Measurements from ENCODE around the gene AHR.

AHR gene

DNA sequence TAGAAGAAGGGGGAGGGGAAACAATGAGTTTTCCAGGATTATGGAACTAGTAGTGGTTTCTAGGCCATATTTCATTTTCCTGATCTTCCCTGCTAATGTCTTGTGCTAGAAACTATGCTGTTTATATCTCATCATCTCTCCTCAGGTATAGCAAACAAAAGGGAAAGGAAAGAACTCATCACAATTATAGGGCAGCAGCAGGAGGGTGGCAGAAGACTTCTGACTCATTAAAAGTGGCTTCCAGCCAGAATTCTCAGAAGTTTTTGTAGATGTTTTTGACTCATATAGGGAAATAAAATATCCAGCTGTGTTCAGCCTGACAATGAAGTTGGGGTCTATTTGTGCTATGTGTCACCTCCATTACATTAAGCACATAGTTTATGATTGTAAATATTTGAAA, 6.5 kb downstream of the AHR start:
- peak; percentile 27 to 51 for DNase-seq

DNA sequence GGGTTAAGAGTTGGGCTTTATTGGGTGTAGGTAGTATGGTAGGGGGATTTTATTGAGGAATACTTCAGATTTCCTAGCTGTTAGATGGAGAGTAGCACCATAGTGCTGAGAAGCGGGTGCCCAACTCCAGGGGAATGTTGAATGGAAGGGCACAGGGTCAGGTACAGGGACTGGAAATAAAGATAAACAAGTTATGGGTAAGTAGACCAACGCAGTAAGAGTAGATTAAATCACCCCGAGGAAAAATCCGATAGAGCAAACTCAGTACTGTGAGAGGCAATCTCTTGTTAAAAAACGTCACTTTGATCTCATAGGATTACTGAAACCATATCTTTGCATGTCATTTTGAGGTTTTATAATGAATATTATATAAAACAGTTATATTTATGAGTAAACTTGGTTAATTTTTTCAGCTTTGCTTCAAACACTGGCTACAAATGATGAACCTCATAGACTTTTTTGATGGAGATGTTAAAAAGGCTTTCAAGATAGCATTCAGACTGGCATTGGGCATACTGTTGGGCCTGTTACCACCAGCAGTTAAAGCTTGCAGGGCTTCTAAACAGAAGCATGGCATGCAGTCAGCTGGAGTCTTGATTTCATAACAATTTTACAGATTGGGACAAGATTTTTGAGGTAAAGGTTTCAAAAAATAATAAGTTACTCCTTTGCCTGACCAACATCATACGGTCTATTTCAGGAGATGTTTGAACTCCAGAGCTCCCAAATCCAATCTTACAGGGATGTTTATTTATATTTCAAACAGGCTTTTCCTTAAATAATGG, 7.1 kb downstream of the AHR start:
- DNase-seq, result no peak

DNA sequence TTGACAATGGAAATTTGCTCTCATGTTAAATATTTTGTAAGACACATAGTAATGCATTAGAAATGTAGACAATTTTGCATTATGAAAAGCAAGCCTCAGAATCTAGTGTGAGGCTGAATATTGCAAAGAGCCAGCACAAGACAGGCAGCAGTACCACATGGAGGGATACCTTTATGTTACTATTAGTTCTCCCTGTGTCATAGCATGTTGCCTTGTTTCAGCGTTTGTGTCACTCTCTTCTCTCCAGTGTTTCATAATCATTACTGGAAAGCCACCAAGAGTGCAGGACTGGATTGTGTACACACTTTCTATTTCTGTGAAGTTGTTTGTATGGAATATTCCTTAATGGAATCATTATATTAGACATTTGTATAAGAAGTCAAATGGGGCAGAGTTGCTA, 8.5 kb downstream of the AHR start:
- no peak for DNase-seq

DNA sequence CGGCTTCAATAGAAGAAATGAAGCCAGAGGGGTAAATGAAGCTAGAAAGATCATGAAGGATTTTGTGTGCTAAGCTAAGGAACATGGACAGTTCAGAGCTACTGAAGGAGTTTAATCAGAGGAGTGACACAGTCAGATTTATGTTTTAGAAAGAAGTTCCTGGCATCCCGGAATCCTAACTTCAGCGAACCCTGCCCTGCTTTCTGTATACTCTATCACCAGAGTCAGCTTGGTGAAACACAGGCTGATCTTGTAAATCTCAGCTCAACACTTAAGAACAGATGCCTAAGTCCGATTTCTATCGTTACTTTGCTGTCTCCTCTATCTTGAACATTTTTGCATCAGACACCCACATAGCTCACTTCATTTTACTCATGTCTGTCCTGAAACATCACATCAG, 9.1 kb downstream of the AHR start:
- DNase-seq, result no peak

DNA sequence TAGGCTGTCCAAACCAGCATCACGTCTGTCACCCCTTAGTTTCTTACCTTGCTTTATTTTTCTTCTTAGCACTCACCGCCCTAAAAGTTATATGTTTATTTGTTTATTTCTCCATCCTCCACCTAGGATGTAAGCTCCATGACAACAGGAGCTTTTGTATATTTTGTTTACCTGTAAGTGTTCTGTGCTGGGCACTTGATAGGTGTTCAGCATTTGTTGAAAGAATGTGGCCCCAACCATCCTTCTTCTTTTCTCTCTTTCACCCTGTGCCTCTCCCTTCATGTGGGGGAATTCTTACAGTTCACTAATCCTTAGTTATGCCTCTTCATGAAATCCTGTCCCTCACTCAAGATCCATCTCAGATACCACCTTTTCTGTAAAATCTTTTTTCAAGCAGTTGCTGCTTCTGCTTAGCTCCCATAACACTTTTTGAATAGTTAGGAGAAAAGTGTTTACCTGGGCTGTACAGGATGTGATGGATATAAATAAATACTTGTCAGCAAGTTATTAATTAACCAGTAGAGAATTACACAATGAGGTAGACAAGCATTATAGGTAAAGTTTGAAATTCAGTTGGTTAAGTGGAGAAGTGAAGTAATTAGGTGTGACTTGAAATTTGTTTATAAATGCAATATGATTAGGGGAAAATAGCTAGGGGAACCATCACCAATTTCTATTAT, 9.7 kb downstream of the AHR start:
- DNase-seq, result no peak

DNA sequence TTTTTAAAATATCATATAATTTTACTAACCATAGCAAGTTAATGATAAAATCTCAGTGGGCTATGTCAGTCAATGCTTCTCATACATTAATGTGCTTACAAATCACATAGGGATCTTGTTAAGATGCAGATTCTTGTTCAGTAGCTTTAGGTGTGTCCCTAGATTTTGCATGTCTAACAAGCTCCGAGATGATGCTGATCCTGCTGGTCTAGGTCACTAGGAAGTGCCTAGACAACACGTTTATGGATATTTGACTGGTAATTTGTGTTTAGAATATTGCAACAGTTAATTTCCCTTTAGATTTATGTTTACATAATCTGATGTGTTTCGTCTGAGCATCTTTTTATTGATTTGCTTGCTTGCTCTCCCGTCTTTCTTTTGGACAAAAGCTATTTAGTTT, 12.7 kb downstream of the AHR start:
- DNase-seq, result no peak

DNA sequence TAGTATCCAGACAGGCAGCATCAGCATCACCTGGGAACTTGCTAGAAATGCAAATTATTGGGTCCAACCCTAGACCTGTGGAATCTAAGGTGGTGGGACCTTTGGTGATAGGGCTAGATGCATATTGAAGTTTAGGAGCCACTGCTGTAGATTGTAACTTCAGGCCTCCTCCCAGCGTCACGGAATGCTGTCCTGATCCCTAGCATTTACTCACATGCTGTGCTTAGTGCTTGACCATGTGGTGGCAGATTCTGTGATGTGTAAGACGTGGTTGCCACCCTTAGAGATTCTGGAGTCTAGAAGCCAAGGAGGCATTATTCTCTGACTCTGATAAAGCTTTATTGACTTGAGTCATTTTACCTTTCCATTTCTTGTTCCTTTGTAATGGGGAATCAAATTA, 13.5 kb downstream of the AHR start:
- DNase-seq, result no peak

DNA sequence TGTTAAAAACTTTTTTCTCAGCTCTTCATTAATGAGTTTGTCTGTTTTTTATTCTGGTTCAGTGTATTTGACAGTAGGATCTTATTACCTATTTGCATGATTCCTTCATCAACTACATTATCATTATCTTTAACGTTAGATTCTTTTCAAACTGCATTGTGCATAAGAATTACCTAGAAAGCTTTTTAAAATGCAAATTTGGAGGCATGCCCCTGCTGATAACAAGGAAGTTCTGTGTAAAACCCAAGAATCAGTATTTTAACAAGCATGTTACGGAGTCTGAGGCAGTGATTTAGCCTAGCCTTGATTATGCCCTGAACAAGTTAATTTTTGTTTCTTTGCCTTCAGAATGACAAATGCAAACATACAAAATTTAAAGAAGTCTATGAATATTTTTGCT, 14.2 kb downstream of the AHR start:
- no peak for DNase-seq

DNA sequence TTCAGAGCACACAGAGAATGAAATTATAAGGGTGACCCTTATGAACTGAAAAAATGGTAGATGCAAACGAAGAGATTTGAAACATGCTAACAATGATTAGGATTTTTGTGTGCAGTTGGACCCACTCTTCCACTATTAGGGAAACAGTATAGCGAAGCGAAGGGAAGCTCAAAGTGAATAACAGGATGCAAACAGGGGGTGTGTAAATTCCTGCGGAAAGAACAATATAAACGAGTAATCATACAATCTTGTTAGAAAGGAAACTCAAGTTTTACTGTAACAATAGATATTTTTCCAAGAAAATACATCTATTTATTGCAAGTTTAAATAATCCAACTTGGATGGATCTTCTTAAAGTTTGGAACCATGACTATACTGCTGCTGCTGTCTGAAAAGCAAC, 14.7 kb downstream of the AHR start:
- no peak for DNase-seq

DNA sequence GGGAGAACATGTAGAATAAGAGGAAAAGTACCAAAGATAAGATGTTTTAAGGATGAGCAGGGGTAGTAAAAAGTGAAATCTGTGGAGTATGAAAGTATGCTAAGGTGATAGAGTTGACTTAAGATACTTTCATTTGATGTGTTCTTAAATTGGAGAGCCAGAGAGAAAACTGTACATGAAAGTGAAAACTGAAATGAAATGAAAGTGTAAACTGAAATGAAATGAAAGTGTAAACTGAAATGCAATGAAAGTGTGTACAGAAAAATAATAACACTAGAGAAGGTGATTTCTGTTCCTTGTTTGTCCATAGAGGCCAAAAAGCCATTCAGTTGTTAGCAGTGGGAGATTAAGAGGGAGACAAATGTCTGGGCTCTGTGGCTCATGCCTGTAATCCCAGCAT, 17.5 kb downstream of the AHR start:
- no peak for DNase-seq

DNA sequence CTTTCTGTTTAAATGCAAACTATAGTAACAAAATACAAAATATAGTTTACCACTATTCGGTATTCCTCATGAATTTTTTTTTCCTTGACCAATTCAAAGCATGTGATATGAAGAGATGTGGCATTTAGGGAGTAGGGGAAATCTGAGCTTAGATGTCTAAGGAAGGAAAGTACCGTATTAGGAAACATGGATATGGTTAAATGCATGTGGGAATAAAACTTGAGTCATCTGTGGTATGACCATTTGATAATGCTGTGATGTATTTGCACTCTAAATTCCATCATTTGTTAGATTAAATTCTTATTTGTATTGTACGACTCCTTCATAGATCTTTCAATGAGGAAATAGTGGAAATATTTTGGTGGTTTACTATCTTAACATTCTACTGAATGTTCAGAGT, 19.7 kb downstream of the AHR start:
- no peak for DNase-seq

DNA sequence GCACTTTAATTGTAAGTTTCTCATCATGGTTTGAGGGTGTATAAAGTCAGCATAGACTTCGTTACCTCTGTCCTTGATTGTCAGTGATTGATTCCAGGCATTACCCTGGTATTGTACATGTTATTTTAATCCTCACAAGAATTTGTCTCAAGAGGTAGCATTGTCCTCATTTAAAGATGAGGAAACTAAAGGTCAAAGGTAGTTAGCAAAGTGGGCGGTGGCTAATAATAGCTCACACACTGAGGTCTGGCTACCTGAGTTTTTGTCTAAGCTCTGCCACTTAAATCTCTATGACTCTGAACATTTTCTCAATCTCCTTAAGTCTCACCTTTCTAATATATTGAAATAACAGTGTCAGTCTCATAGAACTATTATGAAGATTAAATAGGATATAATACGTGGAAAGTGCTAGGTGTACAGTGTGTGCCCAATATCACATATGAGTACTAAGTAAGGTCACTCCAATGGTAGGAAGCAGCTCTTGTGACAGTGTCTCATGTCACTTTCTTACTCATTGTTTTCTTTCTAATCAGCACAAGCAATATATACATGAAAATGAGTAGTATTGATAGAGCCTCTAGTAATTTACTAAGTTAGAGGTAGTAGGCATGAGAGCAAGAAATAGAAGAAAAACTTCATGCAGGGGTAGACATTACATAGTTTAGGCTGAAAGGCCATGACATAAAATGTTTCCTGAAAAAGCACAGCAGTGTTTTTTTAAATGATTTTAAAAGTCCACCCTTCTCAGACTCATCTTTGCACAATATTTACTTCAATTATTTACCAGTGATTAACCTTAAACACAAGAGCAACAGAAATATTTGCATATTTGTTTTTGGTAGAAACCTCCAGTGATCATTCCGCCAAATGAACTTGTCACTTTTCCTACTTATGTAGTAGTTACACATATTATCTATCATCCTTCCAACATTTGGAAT, 21.0 kb downstream of the AHR start:
- DNase-seq, result peak in 1 of 2 donors; percentile 1

DNA sequence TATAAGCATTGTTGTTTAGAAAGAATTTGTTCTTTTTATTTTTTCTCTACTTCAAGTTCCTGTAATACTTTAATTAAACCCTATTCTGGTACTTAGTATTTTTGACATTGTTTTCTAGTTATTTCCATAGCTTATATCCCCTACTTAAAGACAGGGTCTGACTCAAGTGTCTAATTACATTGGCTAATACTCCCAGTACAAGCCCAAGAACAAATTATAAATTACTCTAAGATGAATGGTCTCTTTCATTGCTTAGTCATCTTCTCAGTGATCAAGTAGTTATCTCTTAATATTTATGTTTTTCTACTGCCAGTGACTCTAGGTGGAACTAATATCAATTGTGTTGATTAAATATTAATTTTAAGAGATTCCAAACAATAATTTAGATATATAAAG, 21.6 kb downstream of the AHR start:
- DNase-seq, result peak in 1 of 2 donors; percentile 1

DNA sequence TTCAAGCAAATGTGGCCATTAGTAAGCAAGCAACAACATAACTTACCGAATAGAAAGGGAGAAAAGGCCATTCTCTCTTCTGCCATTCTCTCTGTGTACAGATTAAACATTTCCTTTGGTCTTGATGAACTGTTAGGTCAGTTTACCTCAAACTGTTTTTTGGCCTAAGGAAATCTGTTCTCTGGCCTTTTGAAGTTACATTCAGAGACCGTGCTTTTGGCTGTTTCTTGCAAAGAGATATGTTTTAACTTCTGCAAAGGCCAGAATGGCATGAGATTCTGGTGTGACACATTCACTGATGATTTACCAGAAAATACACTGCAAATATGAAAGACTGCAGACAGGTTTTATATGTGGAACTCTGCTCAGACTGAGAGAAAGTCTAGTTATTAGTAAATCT, 22.2 kb downstream of the AHR start:
- no peak for DNase-seq

DNA sequence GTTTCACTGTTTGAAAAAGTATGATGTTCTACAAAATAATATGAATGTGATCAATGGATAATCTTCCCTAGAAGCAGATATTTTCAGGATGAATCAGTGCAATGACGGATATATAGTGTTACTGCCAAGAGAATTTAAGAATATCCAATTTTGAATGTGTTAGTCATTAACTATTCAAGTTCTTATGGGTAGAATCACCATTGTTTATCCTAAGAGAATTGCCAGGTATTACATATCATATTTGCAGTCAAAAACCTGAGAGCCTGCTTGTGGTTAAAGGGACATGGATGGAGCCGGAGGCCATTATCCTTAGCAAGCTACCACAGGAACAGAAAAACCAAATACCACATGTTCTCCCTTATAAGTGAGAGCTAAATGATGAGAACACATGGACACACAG, 26.9 kb downstream of the AHR start:
- DNase-seq, result no peak

DNA sequence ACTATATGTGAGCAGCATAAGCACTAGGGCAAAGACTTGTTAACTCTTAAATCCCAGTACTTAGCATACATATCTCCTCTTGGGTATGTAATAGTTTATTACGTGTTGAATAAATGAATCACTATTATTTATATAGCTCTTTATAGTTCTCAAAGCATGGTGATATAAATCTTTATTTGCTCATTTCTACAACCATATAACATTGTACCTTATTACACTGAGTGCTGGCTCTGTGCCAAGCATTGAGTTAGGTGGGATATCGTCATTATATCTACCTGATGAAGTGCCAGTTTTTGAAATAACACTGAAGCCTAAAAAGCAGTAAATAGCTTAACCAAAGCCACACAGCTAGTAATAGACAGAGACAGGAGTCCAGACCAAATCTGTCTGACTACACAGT, 27.9 kb downstream of the AHR start:
- no peak for DNase-seq

DNA sequence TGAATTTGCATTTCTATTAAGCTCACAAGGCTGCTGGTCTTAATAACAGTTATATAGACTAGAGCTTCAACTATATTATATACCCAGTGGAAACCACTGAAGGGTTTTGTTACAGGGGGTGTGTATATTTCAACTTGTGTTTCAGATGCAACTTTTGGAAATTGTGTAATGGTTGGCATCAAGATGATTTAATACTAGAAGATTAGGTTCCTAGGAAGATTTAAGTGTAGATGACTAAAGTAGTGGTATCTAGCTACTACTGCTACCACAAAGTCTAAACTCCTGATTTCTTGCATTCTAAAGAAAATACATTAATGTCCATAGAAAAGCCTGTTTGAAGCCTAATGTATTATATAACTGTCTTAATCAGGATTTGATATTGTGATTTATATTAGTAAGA, 30.2 kb downstream of the AHR start:
- DNase-seq, result no peak

DNA sequence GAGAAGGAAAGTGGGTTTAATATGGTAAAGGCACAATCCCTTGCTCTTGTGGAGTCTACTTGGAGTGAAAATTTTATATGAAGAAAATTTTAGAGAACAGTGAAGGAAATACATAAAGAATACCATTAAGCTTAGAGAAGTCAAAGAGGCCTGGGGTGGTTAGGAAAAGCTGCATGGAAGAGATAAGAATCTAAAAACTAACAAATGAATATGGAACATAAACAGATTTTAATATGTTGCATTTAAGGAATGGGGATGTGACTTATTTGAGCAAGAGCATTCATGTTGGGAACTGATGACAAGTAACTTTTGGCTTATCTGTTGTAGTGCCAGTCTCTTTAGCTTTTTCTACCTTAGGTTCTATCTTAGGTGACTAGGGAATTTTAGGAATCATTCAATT, 31.0 kb downstream of the AHR start:
- DNase-seq, result no peak

DNA sequence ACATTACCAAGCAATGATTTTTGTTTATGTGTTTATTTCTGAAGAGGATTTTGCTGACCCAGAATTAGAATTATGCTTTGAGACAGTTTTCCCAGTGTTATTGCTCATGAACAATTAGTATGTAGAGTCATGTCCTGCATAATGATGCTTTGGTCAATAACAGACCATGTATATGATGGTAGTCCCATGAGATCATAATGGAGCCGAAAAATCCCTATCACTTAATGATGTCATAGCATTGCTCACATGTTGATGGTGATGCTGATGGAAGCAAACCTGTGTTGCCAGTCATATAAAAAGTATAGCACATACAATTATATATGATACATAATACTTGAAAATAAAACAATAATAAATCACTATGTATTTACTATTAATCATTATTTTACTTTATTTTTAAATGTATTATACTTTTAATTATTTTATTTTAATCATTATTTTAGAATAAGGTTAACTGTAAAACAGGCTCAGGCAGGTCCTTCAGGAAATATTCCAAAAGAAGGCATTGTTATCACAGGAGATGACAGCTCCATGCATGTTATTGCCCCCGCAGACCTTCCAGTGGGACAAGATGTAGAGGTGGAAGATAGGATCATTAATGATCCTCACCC, 33.5 kb downstream of the AHR start:
- no peak for DNase-seq

DNA sequence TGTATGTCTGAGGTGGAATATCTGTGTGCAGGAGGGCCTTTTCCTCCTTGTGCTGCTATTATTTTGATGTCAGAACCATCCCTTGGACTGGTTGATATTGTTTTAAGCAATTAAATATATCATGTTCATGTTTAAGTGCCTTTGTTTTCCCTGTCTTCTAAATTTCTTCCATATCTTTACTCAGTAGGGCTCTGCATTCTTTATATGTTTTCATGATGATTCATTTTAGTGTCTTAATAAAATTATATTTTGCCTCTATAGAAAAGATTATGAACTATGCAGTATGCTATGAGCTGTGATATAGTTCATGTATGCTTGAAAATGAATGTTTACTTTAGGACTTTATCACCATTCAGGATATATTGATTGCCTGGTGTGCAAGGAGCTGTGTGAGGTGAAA, 34.8 kb downstream of the AHR start:
- DNase-seq, result no peak

DNA sequence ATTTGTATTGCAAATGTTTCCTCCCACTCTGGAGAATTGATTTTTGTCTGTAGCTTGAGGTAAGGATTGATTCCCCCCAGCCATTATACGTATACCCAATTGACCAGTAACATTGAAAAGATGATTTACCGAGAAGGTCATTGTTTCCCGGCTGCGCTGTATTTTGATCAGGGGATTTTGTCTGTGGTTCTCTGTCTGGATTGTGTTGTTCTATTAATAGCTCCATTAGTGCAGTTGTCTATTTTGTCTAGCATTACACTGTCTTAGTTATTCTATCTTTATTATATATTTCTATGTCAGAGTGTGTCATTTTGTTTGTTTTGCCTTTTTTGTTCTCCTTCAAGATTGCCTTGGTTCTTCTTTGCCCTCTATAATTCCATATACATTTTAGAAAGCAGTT, 37.7 kb downstream of the AHR start:
- DNase-seq, result no peak

DNA sequence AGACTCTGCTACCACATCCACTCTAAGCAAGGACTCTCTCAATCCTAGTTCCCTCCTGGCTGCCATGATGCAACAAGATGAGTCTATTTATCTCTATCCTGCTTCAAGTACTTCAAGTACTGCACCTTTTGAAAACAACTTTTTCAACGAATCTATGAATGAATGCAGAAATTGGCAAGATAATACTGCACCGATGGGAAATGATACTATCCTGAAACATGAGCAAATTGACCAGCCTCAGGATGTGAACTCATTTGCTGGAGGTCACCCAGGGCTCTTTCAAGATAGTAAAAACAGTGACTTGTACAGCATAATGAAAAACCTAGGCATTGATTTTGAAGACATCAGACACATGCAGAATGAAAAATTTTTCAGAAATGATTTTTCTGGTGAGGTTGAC, 40.7 kb downstream of the AHR start:
- no peak for DNase-seq

DNA sequence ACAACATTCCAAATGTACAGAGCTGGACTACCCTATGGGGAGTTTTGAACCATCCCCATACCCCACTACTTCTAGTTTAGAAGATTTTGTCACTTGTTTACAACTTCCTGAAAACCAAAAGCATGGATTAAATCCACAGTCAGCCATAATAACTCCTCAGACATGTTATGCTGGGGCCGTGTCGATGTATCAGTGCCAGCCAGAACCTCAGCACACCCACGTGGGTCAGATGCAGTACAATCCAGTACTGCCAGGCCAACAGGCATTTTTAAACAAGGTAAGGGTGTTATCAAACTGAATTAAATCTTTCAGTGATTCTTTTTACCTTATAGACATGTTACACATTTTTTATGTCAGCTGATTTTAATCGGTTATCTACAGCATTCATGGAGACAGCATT, 41.5 kb downstream of the AHR start:
- no peak for DNase-seq
